H9 (cell line): ENCODE measurements around the gene MEI4. TPM values are rescaled to one million over a fixed set of nuclear protein-coding genes. Genes with fewer than 3 reads are reported as not detected.

Experiments
- DNase-seq: peaks from one replicate; pipeline ENCODE4 v3.0.0-alpha.2; 2017
- H2AFZ ChIP-seq: one replicate; pipeline ENCODE4 v1.6.1; 2013; ENCODE audit warnings: mild to moderate bottlenecking, low read length, control low read depth, moderate library complexity
- H2AK5ac ChIP-seq: 2 replicates; pipeline ENCODE4 v1.6.1; 2013; ENCODE audit warnings: low read length, control low read depth, mixed read lengths; ENCODE audit not compliant: insufficient read length
- H2BK120ac ChIP-seq: one replicate; pipeline ENCODE4 v1.6.1; 2013; ENCODE audit warnings: low read depth, mild to moderate bottlenecking, low read length, control low read depth, inconsistent platforms; ENCODE audit not compliant: poor library complexity, severe bottlenecking
- H2BK12ac ChIP-seq: 2 replicates; pipeline ENCODE4 v1.6.1; 2013; ENCODE audit warnings: low read length, control low read depth, mixed read lengths, low read depth; ENCODE audit not compliant: insufficient read length
- H2BK15ac ChIP-seq: 2 replicates; pipeline ENCODE4 v1.6.1; 2013; ENCODE audit warnings: low read depth, low read length, control low read depth
- H2BK20ac ChIP-seq: one replicate; pipeline ENCODE4 v1.6.1; 2013; ENCODE audit warnings: low read depth, mild to moderate bottlenecking, low read length, control low read depth, inconsistent platforms; ENCODE audit not compliant: poor library complexity, severe bottlenecking
- H2BK5ac ChIP-seq: 2 replicates; pipeline ENCODE4 v1.6.1; 2013; ENCODE audit warnings: low read length, control low read depth, mixed read lengths; ENCODE audit not compliant: insufficient read length
- H3K14ac ChIP-seq: 2 replicates; pipeline ENCODE4 v1.6.1; 2013; ENCODE audit warnings: low read length, control low read depth; ENCODE audit not compliant: insufficient read depth
- H3K18ac ChIP-seq: 2 replicates; pipeline ENCODE4 v1.6.1; 2013; ENCODE audit warnings: low read depth, mild to moderate bottlenecking, mixed read lengths, low read length, control low read depth; ENCODE audit not compliant: insufficient read length
- H3K23ac ChIP-seq: 2 replicates; pipeline ENCODE4 v1.6.1; 2013; ENCODE audit warnings: low read length, control low read depth, mixed read lengths, low read depth; ENCODE audit not compliant: insufficient read length
- H3K23me2 ChIP-seq: 2 replicates; pipeline ENCODE4 v1.6.1; 2013; ENCODE audit warnings: low read depth, mild to moderate bottlenecking, mixed read lengths, low read length, control low read depth; ENCODE audit not compliant: insufficient read length, poor library complexity, severe bottlenecking
- H3K27ac ChIP-seq: 2 replicates; pipeline ENCODE4 v1.5.1; 2013; ENCODE audit warnings: low read length, control low read depth, mixed read lengths, low read depth; ENCODE audit not compliant: insufficient read length
- H3K27me3 ChIP-seq: 2 replicates; pipeline ENCODE4 v1.6.1; 2013; ENCODE audit warnings: low read length, control low read depth, inconsistent platforms; ENCODE audit not compliant: insufficient read depth
- H3K4ac ChIP-seq: 2 replicates; pipeline ENCODE4 v1.6.1; 2013; ENCODE audit warnings: low read depth, mild to moderate bottlenecking, control low read depth, inconsistent platforms, low read length, moderate library complexity
- H3K4me1 ChIP-seq: 2 replicates; pipeline ENCODE4 v1.6.1; 2013; ENCODE audit warnings: low read length, control low read depth, inconsistent platforms; ENCODE audit not compliant: insufficient read depth
- H3K4me2 ChIP-seq: 2 replicates; pipeline ENCODE4 v1.6.1; 2013; ENCODE audit warnings: low read length, control low read depth, mixed read lengths; ENCODE audit not compliant: insufficient read length, insufficient read depth
- H3K56ac ChIP-seq: 2 replicates; pipeline ENCODE4 v1.6.1; 2013; ENCODE audit warnings: low read depth, mild to moderate bottlenecking, mixed read lengths, low read length, control low read depth; ENCODE audit not compliant: insufficient read length
- H3K79me1 ChIP-seq: 2 replicates; pipeline ENCODE4 v1.6.1; 2013; ENCODE audit warnings: low read depth, mild to moderate bottlenecking, moderate library complexity, low read length, control low read depth, inconsistent platforms; ENCODE audit not compliant: insufficient read depth, poor library complexity, severe bottlenecking
- H3K79me2 ChIP-seq: 2 replicates; pipeline ENCODE4 v1.6.1; 2013; ENCODE audit warnings: low read length, control low read depth, inconsistent platforms; ENCODE audit not compliant: insufficient read depth
- H3K9ac ChIP-seq: 2 replicates; pipeline ENCODE4 v1.6.1; 2013; ENCODE audit warnings: low read length, control low read depth, mixed read lengths; ENCODE audit not compliant: insufficient read length; ENCODE audit errors: extremely low read depth
- H3K9me3 ChIP-seq: one replicate; pipeline ENCODE4 v1.6.1; 2013; ENCODE audit warnings: low read depth, low read length, inconsistent platforms; ENCODE audit not compliant: control insufficient read depth
- H3T11ph ChIP-seq: one replicate; pipeline ENCODE4 v1.6.1; 2013; ENCODE audit warnings: mild to moderate bottlenecking, low read length, control low read depth, inconsistent platforms
- H4K20me1 ChIP-seq: one replicate; pipeline ENCODE4 v1.6.1; 2013; ENCODE audit not compliant: control insufficient read depth, insufficient read length, insufficient read depth
- H4K5ac ChIP-seq: 2 replicates; pipeline ENCODE4 v1.6.1; 2013; ENCODE audit warnings: low read depth, mild to moderate bottlenecking, mixed read lengths, low read length, control low read depth; ENCODE audit not compliant: insufficient read length
- H4K8ac ChIP-seq: replicated peaks from 2 replicates; pipeline ENCODE4 v1.6.1; 2013; ENCODE audit warnings: low read length, control low read depth, mixed read lengths, low read depth; ENCODE audit not compliant: insufficient read length
- H4K91ac ChIP-seq: 2 replicates; pipeline ENCODE4 v1.6.1; 2013; ENCODE audit warnings: low read depth, mild to moderate bottlenecking, moderate library complexity, mixed read lengths, low read length, control low read depth; ENCODE audit not compliant: insufficient read length
- H3K27ac Mint-ChIP-seq, 3 experiments: 2 replicates in 2 of 3; 3 replicates in 1 of 3; pipeline ENCODE4 v1.8.0; 2020 to 2021; ENCODE audit warnings: mixed read lengths in 3 of 3, mild to moderate bottlenecking in 1 of 3, moderate library complexity in 1 of 3
- H3K27me3 Mint-ChIP-seq: 2 replicates; pipeline ENCODE4 v1.8.0; 2021; ENCODE audit warnings: low read depth, mild to moderate bottlenecking, moderate library complexity, mixed read lengths
- H3K36me3 Mint-ChIP-seq, 3 experiments: 2 replicates in 2 of 3; 3 replicates in 1 of 3; pipeline ENCODE4 v1.8.0; 2020 to 2021; ENCODE audit warnings: low read depth in 3 of 3, mixed read lengths in 3 of 3; ENCODE audit not compliant: insufficient read depth in 1 of 3
- H3K4me1 Mint-ChIP-seq, 2 experiments: 2 replicates each; pipeline ENCODE4 v1.8.0; 2020; ENCODE audit warnings: mixed read lengths in 2 of 2
- H3K4me3 Mint-ChIP-seq, 2 experiments: 2 replicates in 1 of 2; 3 replicates in 1 of 2; pipeline ENCODE4 v1.8.0; 2020 to 2021; ENCODE audit warnings: mild to moderate bottlenecking in 2 of 2, mixed read lengths in 2 of 2, moderate library complexity in 1 of 2
- H3K9me3 Mint-ChIP-seq, 2 experiments: 2 replicates in 1 of 2; 3 replicates in 1 of 2; pipeline ENCODE4 v1.8.0; 2020; ENCODE audit warnings: mild to moderate bottlenecking in 2 of 2, mixed read lengths in 2 of 2, moderate library complexity in 1 of 2
- CTCF ChIP-seq: fragments of 200-600 bp; sonication (generic); conservative IDR thresholded peaks from 3 replicates; pipeline ENCODE4 v1.8.0; 2021; ENCODE audit warnings: antibody characterized with exemption, mild to moderate bottlenecking
- WGBS: extraction: QIAGEN DNeasy Blood & Tissue Kit; methylation state at CpG from one replicate; pipeline ENCODE4 v1.1.7; 2013; ENCODE audit warnings: missing lambda C conversion rate, low lambda C conversion rate, mixed read lengths; ENCODE audit not compliant: insufficient read length; ENCODE audit errors: extremely low coverage; 5-methylcytosine and 5-hydroxymethylcytosine counted together
- total RNA-seq: library from RNA; stranded (reverse); gene quantifications from 2 replicates; pipeline ENCODE4 v1.2.1, GENCODE V29; 2021

MEI4 gene
- total RNA-seq, 1 experiment from 2014 or later, result 0.55 TPM

- H2BK12ac ChIP-seq, result no peak overlapping the region
- H2AK5ac ChIP-seq, result no peak overlapping the region
- no peak overlapping the region for H3K27ac ChIP-seq
- H3K27me3 ChIP-seq, result no peaks in the 10 kb centered on the region
- no peak overlapping the region for H3K14ac ChIP-seq
- H3T11ph ChIP-seq, result no peak overlapping the region
- H4K5ac ChIP-seq, result no peak overlapping the region
- H3K9ac ChIP-seq, result no peak overlapping the region
- Mint-ChIP-seq H3K4me1 (no peaks in the 10 kb centered on the region), H3K27me3 (no peaks in the 10 kb centered on the region), H3K4me3 (no peak overlapping the region), H3K9me3 (no peaks in the 10 kb centered on the region; a peak in 2 of 5 replicates), H3K36me3 (0 out of 7 replicates have a peak, but pooled peaks cover 0 to 2% (median 0%) of the 10 kb centered on the region in 3 experiments), H3K27ac (no peak overlapping the region)
- H2BK120ac ChIP-seq, result no peak overlapping the region
- no peak overlapping the region for H4K8ac ChIP-seq
- no peaks in the 10 kb centered on the region for H3K4me1 ChIP-seq
- no peak overlapping the region for H2BK5ac ChIP-seq
- no peak for TF ChIP-seq CTCF
- no peak overlapping the region for H3K4ac ChIP-seq
- no peaks in the 10 kb centered on the region for H3K9me3 ChIP-seq
- no peak overlapping the region for H2BK15ac ChIP-seq
- no peak overlapping the region for H3K56ac ChIP-seq
- no CpG with 5 or more reads among the region's 1 CpG for WGBS
- no peaks in the 10 kb centered on the region for H4K20me1 ChIP-seq
- H3K18ac ChIP-seq, result no peak overlapping the region
- no peak overlapping the region for H3K23ac ChIP-seq
- H3K79me1 ChIP-seq, result no peaks in the 10 kb centered on the region
- H3K23me2 ChIP-seq, result no peaks in the 10 kb centered on the region
- H4K91ac ChIP-seq, result no peak overlapping the region
- H3K79me2 ChIP-seq, result no peaks in the 10 kb centered on the region
- DNase-seq, result no peak
- no peak overlapping the region for H2BK20ac ChIP-seq
- no peak overlapping the region for H2AFZ ChIP-seq
- no peak overlapping the region for H3K4me2 ChIP-seq
These were observed 19.4 kb upstream of the MEI4 start for GRCh38 chr6:77633471-77633870.
